EL (cell line): Measurements from ENCODE around the gene ING2.
A peak's percentile ranks its signal among the peaks of the same experiment; 100 is the strongest.
"Not testable (repeated sequence)": the region's sequence is repeated elsewhere in the genome, so short reads cannot be mapped to it uniquely, and the experiment has no call there.

Source experiments
- DNase-seq: peaks from one replicate; pipeline ENCODE4 v3.0.0-alpha.2; 2016

Gene ING2, protein sequence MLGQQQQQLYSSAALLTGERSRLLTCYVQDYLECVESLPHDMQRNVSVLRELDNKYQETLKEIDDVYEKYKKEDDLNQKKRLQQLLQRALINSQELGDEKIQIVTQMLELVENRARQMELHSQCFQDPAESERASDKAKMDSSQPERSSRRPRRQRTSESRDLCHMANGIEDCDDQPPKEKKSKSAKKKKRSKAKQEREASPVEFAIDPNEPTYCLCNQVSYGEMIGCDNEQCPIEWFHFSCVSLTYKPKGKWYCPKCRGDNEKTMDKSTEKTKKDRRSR

DNA sequence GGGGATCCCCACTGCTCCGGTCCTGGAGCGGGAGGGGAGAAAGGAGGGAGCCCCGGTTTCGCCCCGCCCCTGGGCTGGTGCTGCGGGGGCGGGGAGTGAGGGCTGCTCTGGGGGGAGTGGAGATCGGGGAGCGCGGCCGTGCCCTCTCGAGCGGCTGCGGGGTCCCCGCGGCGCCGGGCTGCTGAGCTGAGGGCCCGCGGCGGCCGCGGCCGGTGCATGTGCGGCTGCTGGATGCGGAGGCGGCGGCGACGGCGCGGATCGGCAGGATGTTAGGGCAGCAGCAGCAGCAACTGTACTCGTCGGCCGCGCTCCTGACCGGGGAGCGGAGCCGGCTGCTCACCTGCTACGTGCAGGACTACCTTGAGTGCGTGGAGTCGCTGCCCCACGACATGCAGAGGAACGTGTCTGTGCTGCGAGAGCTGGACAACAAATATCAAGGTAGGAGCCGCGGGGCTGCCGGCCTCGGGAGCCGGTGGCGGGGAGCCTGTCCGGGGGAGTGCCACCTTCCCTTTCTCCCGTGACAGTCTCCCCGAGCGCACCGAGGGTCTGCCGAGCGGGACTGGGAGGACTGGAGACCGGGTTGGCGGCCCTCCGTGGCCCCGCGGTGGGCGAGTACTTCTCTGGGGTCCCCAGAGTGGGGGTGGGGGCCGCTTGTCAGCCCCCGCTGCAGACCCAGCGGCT, at the start of gene ING2:
TSS of gene ING2 (plus strand) at position 129 of the 681 bp plus-strand sequence. CDS start at position 267, 138 bp downstream.
- peak; percentile 82 for DNase-seq

DNA sequence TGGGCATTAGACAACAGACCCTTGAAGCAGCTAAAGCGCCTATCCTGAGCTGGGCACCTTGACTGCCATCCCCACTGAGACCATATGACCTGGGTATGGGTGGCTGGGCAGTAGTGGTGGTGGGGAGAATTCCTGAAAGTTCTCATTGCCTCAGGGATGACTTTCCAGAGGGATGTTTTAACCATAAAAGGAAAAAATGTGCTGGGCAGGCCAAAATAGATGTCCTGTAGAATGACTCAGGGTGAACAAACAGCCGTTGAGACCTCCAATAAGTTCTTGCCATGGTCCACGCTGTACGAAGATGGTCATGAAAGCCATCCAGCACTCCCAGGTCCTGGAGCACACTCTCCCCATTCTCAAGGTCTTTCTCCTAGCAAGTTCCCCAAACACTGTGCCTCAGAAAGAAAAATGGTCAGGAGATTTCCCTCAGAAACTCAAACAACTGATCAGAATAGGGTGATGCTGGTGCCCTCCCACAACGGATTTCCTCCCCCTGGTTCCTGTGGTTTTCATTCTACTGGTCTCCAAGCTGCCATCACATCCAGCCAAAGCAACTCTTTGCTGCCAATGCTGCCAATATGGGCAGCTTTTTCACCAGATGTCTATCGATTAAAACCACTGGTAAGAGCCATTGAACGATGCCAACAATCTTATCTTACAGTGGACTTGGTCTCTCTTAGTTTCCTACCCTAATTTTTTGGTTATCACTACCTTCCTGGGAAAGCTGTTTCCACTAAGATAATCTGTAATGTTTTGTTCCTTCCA, 49.2 kb upstream of the ING2 start:
- peak; percentile 66 for DNase-seq

DNA sequence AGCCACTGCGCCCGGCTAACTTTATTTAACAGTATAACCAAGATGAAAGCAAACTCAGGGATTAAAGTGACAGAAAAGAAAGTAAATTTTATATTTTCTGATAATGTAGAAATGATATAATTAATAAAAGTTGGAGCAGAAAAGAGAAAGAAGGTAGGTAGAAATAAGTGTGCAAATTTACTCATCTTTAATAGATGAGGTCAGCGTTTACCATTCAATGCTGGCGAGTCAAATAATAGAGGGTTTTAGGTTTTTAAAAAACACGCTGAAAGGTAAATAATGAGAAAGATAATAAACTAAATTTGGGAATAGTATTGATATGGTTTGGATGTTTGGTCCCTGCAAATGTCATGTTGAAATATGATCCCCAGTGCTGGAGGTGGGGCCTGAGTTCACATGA, 46.9 kb upstream of the ING2 start:
- DNase-seq, result no peak

DNA sequence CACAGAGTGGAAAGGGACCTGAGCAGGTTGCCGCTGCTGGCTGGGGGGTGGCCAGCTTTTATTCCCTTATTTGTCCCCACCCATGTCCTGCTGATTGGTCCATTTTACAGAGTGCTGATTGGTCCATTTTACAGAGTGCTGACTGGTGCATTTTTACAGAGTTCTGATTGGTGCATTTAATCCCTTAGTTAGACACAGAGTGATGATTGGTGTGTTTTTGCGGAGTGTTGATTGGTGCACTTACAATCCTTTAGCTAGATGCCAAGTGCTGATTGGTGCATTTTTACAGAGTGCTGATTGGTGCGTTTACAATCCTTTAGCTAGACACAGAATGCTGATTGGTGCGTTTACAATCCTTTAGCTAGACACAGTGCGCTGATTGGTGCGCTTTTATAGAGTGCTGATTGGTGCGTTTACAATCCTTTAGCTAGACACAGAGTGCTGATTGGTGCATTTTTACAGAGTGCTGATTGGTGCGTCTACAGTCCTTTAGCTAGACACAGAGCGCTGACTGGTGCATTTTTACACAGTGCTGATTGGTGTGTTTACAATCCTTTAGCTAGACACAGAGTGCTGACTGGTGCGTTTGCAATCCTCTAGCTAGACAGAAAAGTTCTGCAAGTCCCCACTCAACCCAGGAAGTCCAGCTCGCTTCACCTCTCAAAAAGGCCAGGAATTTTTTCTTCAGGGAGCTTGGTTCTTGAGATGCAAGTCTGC, 40.8 kb upstream of the ING2 start:
- DNase-seq, result not testable (repeated sequence)

DNA sequence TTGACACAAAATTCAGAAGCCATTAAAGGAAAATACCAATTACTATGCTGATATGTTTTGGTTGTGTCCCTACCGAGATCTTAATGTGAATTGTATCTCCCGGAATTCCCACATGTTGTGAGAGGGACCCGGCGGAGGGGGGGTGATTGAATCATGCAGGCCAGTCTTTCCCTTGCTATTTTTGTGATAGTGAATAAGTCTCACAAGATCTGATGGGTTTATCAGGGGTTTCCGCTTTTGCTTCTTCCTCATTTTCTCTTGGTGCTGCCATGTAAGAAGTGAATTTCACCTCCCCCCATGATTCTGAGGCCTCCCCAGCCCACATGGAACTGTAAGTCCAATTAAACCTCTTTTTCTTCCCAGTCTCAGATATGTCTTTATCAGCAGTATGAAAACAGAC, 39.0 kb upstream of the ING2 start:
- DNase-seq, result not testable (repeated sequence)

DNA sequence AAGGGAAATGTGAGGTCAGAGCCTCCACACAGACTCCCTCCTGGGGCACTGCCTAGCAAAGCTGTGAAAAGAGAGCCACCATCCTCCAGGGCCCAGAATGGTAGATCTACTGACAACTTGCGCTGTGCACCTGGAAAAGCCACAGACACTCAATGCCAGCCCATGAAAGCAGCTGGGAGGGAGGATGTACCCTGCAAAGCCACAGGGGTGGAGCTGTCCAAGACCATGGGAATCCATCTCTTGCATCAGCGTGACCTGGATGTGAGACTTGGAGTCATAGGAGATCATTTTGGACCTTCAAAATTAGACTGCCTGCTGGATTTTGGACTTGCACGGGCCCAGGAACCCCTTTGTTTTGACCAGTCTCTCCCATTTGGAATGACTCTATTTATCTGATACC, 37.6 kb upstream of the ING2 start:
- DNase-seq, result no peak

DNA sequence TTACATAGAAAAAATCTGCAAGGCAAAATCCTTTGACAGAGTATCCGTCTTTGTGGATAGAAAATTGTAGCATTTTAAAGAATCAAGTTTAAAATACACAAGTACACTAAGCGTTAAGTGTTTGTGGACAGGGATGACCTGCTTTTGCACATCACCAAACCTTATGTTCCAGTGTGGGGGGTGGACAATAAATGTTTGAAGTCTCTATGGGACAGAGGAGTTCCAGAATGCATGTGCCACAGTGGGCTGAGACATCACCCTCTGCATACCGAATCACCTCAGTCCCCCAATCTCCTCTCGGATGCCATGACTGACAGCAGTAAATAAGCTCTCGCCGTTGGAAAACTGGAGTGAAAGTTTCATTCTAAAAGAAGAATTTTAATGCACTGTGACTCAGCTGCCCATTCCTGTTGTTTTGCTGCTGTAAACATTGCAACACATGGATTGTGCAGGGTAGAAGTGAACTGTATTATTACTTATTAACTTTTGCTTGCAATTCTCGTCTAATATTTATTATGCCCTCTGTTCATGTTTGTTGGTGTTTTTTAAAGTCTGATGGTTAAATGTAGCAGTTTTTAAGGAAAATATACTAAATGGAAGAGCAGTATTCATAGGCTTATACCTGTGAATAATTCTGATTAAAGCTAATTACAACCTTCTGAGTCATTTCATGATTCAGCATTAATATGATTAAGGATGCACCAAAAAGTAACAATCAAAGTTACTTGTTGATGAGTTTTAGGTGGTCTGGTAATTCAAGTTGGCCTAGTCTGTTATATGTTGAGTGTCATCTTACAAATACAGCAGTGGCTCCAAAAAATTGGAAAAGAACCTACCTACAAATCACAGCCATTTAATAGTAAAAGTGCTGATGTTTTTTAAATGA, 36.4 kb upstream of the ING2 start:
- DNase-seq, result no peak

DNA sequence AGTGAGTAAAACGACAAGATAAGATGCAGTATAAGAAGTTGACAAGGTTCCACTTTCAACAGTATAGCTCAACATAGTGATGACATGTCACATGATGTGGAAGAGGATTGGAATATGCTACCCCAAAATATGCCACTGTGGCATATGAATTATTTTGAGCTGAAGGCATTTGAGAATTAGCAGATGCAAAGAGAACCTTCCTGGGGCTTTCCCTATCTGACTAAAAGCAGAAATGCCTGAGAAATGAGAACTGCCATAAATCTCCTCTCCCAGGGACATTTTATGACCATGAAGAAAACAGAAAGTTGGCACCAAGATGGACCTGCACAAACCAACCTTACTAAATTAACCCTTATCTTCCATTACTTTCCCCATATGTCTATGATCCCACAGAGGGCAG, 35.6 kb upstream of the ING2 start:
- DNase-seq, result peak; percentile 21

DNA sequence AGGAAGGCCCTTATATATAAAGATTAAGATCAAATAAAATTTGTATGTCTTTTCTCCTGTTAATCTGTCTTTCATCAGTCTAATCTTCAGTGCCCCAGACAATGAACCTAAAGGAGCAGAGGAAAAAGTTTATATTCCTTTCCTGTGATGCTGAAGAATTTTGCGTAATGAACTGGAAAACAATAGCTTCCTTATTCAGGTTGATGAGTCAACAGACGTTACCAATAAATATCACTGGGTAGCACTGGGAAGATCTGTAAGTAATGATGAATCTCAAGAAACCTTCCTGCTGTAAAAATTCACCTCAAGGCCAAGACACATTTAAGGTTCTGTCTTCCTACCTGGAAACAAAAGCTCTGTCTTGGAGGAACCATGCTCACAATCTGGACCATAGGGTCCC, 34.9 kb upstream of the ING2 start:
- no peak for DNase-seq

DNA sequence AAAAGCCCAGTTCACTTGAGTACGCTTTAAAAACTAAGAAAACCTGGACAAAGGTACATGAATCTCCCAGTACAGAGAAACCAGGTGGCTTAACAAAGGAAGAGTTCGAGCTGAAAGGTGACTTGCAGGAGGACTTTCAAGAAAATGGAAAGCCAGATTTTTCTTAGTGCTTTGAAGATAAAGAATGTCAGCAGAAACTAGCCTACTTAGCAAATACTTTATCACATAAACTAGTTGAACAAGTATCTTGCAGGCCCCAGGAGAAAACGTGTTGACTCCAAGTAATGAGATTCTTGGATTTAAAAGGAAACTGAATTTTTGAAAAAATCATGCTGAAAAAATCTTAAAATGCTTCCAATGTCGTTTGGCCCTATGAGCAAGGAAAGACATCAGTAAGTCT, 34.0 kb upstream of the ING2 start:
- no peak for DNase-seq

DNA sequence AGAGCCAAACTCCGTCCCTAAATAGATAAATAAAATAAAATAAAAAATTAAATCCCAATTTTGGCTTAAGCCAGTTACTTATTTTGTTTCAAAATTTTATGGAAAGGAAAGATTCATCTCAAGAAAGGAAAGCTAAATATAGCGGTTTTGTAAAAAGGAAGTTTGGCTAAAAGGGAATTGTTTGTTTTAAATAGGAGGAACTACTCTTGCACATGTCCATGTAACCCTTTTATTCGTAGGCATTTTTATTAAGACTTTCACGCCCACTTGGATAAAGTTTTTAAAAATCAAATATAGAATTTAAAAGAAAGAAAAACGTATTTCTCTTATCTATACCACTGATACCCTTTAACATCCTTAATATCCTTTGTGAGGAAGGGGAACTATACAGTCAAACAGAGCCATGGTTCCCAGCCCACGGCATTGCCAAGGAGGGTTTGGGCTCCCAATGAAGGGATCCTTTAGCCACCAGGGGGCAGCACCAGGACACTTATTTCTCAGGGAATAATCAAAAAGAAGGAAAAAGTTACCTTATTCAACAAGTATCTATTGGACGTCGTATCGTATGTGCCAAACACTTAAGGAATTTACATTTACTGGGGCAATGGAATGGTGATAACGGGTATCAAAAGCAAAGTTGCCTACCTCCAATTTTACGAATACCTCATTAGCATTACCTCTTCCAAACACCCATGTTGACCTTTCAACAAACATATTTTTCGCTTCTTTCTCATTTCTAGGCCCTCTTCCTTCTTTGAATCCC, 32.7 kb upstream of the ING2 start:
- DNase-seq, result peak; percentile 73

DNA sequence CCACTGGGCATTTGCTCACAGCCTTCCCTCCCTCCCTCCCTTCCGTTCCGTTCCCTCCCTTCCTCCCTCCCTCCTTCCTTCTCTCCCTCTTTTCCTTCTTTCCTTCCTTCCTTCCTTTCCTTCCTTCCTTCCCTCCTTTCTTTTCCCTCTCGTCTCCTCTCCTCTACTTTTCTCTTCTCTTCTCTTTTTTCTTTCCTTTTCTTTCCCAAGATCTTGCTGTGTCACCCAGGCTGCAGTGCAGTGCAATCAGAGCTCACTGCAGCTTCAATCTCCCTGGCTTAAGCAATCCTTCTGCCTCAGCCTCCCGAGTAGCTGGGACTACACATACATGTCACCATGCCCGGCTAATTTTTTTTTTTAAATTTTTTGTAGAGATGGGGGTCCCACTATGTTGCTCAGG, 26.7 kb upstream of the ING2 start:
- no peak for DNase-seq

DNA sequence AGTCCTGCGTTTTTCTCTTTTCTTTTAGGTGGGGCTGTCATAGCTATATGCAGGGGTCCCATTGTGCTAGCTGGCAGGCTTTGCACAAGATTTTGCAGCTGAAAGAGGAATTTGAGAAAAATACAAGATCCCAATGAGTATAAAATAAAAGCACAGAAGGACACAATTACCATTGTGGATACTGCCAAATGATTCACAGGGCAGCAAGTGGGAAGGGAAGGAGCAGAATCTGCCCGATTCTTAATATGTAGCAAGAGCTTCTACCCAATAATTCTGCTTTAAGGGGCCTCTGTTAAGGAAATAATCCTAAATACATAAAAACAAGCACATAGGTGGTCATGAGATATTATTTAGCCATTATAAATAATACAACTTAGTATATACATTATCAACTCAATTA, 25.9 kb upstream of the ING2 start:
- no peak for DNase-seq

DNA sequence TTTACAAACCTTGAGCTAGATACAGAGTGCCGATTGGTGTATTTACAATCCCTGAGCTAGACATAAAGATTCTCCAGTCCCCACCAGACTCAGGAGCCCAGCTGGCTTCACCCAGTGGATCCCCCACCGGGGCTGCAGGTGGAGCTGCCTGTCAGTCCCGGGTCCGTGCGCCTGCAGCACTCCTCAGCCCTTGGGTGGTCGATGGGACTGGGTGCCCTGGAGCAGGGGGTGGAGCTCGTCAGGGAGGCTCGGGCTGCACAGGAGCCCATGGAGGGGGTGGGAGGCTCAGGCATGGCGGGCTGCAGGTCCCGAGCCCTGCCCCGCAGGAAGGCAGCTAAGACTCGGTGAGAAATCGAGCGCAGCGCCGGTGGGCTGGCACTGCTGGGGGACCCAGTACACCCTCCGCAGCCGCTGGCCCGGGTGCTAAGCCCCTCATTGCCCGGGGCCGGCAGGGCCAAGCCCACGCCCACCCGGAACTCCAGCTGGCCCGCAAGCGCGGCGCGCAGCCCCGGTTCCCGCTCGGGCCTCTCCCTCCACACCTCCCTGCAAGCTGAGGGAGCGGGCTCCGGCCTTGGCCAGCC, 22.3 kb upstream of the ING2 start:
- not testable (repeated sequence) for DNase-seq

DNA sequence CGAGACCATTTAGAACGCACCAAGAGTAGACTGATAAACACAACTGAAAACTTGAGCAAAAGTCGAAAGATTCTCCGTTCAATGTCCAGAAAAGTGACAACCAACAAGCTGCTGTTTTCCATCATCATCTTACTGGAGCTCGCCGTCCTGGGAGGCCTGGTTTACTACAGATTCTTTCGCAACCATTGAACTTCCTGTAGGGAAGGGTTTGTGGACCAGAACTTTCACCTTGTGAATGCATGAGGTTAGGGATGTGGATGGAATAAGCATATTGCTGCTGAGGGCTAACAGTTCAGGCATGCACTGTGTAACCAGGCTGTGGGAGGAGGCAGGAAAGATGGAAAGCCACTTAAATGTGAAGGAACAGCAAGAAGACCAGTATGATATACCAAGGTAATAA, 20.9 kb upstream of the ING2 start:
- DNase-seq, result no peak

DNA sequence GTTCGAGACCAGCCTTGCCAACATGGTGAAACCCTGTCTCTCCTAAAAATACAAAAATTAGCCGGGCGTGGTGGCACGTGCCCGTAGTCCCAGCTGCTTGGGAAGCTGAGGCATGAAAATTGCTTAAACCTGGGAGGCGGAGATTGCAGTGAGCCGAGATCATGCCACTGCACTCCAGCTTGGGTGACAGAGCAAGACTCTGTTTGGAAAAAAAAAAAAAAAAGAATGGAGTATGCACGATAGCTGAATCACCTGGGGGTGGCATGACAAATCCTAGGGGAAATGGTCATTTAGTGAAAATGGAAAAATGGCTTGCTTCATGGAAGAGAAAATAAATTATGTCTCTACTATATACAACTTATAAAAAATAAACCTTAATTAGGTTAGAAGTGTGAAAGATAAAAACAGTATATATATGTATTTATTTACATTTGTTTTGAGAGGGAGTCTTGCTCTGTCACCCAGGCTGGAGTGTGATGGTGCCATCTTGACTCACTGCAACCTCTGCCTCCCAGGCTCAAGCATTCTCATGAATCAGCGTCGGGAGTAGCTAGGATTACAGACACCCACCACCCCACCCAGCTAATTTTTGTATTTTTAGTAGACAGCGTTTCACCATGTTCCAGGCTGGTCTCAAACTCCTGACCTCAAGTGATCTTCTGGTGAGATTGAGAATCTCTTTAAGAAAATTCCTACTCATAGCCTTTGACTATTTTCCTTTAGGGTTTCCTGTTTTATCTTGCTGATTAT, 19.3 kb upstream of the ING2 start:
- peak; percentile 55 for DNase-seq

DNA sequence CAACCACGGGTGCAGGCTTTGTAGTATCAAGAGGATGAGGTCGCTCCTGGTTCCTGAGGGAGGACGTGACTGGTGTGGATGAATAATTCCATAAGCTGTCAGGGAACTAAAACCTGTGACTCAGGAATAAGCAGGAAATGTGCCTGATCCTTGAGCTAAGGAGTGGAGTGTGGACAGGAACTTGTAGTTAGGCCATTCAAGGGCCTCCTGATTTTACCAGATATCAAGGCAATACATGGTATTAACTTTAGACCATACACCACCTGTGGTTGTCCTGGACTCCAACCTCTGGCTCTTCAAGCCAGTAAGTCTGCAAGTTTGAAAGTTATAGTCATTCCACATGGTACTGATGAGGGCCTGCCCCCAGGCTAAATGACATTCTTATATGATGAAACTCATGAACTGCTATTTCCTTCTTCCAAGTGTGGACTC, 12.1 kb upstream of the ING2 start:
- DNase-seq, result peak; percentile 96

DNA sequence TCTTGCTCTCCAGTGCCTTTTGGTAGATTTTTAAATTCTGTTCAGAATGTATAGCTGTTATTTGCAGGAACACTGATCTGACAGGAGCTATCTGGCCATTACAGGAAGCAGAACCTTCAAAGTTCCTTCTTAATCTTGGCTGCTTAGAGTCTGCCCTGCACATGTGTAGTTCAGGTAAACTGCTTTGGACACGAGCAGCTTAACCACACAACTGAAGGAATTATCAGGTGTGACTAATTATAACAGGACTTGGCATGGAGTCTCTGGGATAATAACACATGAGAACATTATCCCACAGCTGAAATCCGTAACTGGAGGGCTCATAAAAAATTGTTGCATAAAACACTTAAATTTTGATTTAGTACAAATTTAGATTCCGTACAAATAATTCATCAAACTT, 11.6 kb upstream of the ING2 start:
- no peak for DNase-seq

DNA sequence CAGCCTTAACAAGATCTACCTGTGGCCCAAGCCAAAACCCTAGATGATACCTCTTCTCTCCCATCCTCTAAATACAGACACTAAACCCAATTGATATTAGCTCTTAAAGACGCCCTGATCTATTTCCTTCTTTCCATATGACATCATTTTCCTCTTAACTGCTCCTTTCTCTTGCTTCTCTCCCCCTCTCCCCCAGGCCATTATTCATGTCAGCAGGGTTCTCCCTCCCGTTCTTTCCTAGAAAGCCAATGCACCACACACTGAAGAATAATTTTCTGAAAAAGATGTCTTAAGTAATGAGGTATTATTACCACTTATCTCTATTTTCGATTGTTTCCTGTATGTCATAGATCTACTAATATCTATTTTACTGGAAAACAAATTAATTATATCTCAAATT, 9.7 kb upstream of the ING2 start:
- no peak for DNase-seq

DNA sequence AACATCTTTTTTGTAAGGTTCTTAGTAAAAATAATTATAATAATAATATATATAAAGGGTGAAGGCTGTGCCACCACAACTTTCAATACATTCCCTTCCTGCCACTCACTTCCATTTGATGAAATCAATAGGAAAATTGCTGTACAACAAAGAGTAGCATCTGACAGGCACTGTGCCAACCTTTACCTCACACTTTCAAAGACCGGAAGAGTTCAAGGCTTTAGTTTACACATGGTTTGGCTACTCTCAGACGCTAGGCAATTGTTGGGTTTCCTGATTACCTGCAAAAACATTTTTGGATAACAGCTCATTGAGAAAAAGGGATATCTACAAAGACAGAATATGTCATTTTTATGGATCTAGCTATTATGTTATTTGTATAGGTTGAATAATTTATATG, 5.5 kb upstream of the ING2 start:
- DNase-seq, result no peak
